GM18951 (cell line): Measurements from ENCODE around the gene MEI4.
"Not testable (repeated sequence)": the region's sequence is repeated elsewhere in the genome, so short reads cannot be mapped to it uniquely, and the experiment has no call there.

ENCODE experiments used
- POLR2A ChIP-seq: IDR thresholded peaks from 4 replicates; pipeline ENCODE4 v1.6.1; 2011; ENCODE audit warnings: mild to moderate bottlenecking; ENCODE audit not compliant: insufficient read length, insufficient read depth; ENCODE audit errors: extremely low read depth
- in situ Hi-C: fragments of 300-500 bp; cut with MboI; formaldehyde crosslinking; loops from one replicate; pipeline ENCODE4 v1.12.0; 2022; ENCODE audit warnings: low sequenced_read_pairs, mixed read lengths, inconsistent platforms; ENCODE audit not compliant: unreplicated experiment

Gene MEI4

GRCh38 chr6:77812304-77812703, 159.5 kb downstream of the MEI4 start:
- in situ Hi-C loops: no loop called here
- no peak for TF ChIP-seq POLR2A

- in situ Hi-C loops: no loop called here
- no peak for TF ChIP-seq POLR2A
Measured at GRCh38 chr6:77813090-77813489, 160.3 kb downstream of the MEI4 start.

- no peak for TF ChIP-seq POLR2A
- in situ Hi-C loops: no loop called here
Measured at GRCh38 chr6:77814119-77814518, 161.3 kb downstream of the MEI4 start.

GRCh38 chr6:77815531-77815930, 162.7 kb downstream of the MEI4 start:
- in situ Hi-C loops: no loop called here
- TF ChIP-seq POLR2A: no peak

- TF ChIP-seq POLR2A: no peak
- in situ Hi-C loops: no loop called here
Measured at GRCh38 chr6:77816766-77817270, 164.0 kb downstream of the MEI4 start.

GRCh38 chr6:77822265-77822664, 169.4 kb downstream of the MEI4 start:
- in situ Hi-C loops: no loop called here
- no peak for TF ChIP-seq POLR2A

- in situ Hi-C loops: no loop called here
- TF ChIP-seq POLR2A: no peak
Measured at GRCh38 chr6:77825204-77825603, 172.4 kb downstream of the MEI4 start.

GRCh38 chr6:77829736-77830135, 176.9 kb downstream of the MEI4 start:
- in situ Hi-C loops: no loop called here
- TF ChIP-seq POLR2A: no peak

GRCh38 chr6:77833749-77834148, 180.9 kb downstream of the MEI4 start:
- in situ Hi-C loops: not testable (repeated sequence)

GRCh38 chr6:77834591-77834996, 181.8 kb downstream of the MEI4 start:
- TF ChIP-seq POLR2A: no peak
- in situ Hi-C loops: no loop called here

- no peak for TF ChIP-seq POLR2A
- in situ Hi-C loops: no loop called here
Measured at GRCh38 chr6:77837034-77837784, 184.4 kb downstream of the MEI4 start.

- no peak for TF ChIP-seq POLR2A
- in situ Hi-C loops: no loop called here
Measured at GRCh38 chr6:77839292-77839691, 186.5 kb downstream of the MEI4 start.

GRCh38 chr6:77844822-77845221, 192.0 kb downstream of the MEI4 start:
- TF ChIP-seq POLR2A: no peak
- in situ Hi-C loops: no loop called here

- in situ Hi-C loops: no loop called here
- no peak for TF ChIP-seq POLR2A
Measured at GRCh38 chr6:77853401-77853800, 200.6 kb downstream of the MEI4 start.
